ENCODE results near the gene ASXL1. TPM values are rescaled to one million over a fixed set of nuclear protein-coding genes. Genes with fewer than 3 reads are reported as not detected.

Gene ASXL1
- polyA plus RNA-seq, 3 donors: 1.8 to 47.1 (median 2.8) TPM

DNA sequence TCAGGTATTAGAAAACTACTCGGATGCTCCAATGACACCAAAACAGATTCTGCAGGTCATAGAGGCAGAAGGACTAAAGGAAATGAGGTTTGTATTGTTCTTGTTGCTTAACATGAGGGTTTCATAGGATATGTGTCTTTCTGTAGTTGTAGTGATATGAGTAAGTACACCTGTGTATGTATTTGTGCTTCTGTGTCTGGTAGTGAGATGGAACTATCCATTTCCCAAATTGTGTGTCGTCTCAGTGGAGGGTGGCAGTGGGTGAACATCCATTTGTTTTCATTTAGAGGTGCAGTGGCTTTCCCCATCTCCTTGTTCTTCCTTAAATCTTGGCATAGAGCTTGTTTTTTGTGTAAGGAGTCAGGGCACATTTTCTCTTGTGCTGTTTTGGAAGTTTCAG lies 8.2 kb downstream of the ASXL1 start:
- Histone ChIP-seq H3K79me2 (ENCODE audit: insufficient read depth, low read length) (peaks cover 98% of the 10 kb centered on the region), H2AFZ (ENCODE audit: insufficient read depth, low read depth, low read length, poor library complexity, severe bottlenecking) (no peak overlapping the region), H3K27me3 (ENCODE audit: control insufficient read depth in 2 of 2, insufficient read depth in 2 of 2, low read length in 2 of 2) (no peaks in the 10 kb centered on the region), H3K27ac (ENCODE audit: low read depth in 1 of 2, low read length in 2 of 2) (no peak overlapping the region), H3K4me3 (replicated peaks in 1 of 3; ENCODE audit: low read depth in 2 of 3, low read length in 3 of 3) (no peak overlapping the region), H3K9ac (ENCODE audit: insufficient read depth, low read length, poor library complexity, severe bottlenecking) (no peak overlapping the region), H4K20me1 (ENCODE audit: insufficient read depth, low read length) (peaks cover 70% of the 10 kb centered on the region), H3K4me2 (replicated peaks; ENCODE audit: extremely low read depth, low read length, poor library complexity, severe bottlenecking) (no peak overlapping the region), H3K36me3 (replicated peaks in 1 of 2; ENCODE audit: control insufficient read depth in 1 of 2, insufficient read depth in 2 of 2, low read length in 2 of 2) (peaks cover 24 to 47% of the 10 kb centered on the region in 2 donors), H3K4me1 (ENCODE audit: control insufficient read depth in 1 of 2, insufficient read depth in 2 of 2, low read length in 2 of 2) (no peaks in the 10 kb centered on the region), H3K9me3 (replicated peaks in 1 of 2; ENCODE audit: control insufficient read depth in 1 of 2, insufficient read depth in 1 of 2, low read length in 2 of 2) (no peaks in the 10 kb centered on the region)
- intact Hi-C loops (cut with micrococcal nuclease): loop anchor here in 1 of 2 donors (10.0 kb wide), 1 partner anchor 448 kb away; the partner anchor contains the start of gene MAPRE1
- no peaks in the 10 kb centered on the region for H3K9me3 Mint-ChIP-seq
- no peak overlapping the region for H3K4me3 Mint-ChIP-seq
- no peaks in the 10 kb centered on the region for H3K27me3 Mint-ChIP-seq (ENCODE audit: low read depth in 3 of 3)
- no peak overlapping the region for H3K27ac Mint-ChIP-seq
- TF ChIP-seq CTCF (IDR thresholded peaks at IDR 0.05): no peak
- H3K36me3 Mint-ChIP-seq: peaks cover 28 to 46% of the 10 kb centered on the region in 2 donors
- 100% methylated on average over 1 of the region's 2 CpGs for WGBS (ENCODE audit: insufficient coverage)
- DNase-seq: no peak
- H3K4me1 Mint-ChIP-seq: peaks cover 27% of the 10 kb centered on the region

- Histone ChIP-seq H4K20me1 (ENCODE audit: insufficient read depth, low read length) (peaks cover 50% of the 10 kb centered on the region), H3K27ac (ENCODE audit: low read depth in 1 of 2, low read length in 2 of 2) (no peak overlapping the region), H3K4me1 (ENCODE audit: control insufficient read depth in 1 of 2, insufficient read depth in 2 of 2, low read length in 2 of 2) (no peaks in the 10 kb centered on the region), H3K9ac (ENCODE audit: insufficient read depth, low read length, poor library complexity, severe bottlenecking) (no peak overlapping the region), H3K9me3 (replicated peaks in 1 of 2; ENCODE audit: control insufficient read depth in 1 of 2, insufficient read depth in 1 of 2, low read length in 2 of 2) (no peaks in the 10 kb centered on the region), H3K4me3 (replicated peaks in 1 of 3; ENCODE audit: low read depth in 2 of 3, low read length in 3 of 3) (no peak overlapping the region), H3K36me3 (replicated peaks in 1 of 2; ENCODE audit: control insufficient read depth in 1 of 2, insufficient read depth in 2 of 2, low read length in 2 of 2) (peaks cover 28 to 62% of the 10 kb centered on the region in 2 donors), H2AFZ (ENCODE audit: insufficient read depth, low read depth, low read length, poor library complexity, severe bottlenecking) (no peak overlapping the region), H3K79me2 (ENCODE audit: insufficient read depth, low read length) (peaks cover 89% of the 10 kb centered on the region), H3K4me2 (replicated peaks; ENCODE audit: extremely low read depth, low read length, poor library complexity, severe bottlenecking) (no peak overlapping the region), H3K27me3 (ENCODE audit: control insufficient read depth in 2 of 2, insufficient read depth in 2 of 2, low read length in 2 of 2) (no peaks in the 10 kb centered on the region)
- peaks cover 12% of the 10 kb centered on the region for H3K4me1 Mint-ChIP-seq
- no peak for DNase-seq
- intact Hi-C loops (cut with micrococcal nuclease): loop anchor here in 1 of 2 donors (10.0 kb wide), 1 partner anchor 446 kb away; the partner anchor contains the start of gene MAPRE1
- no peak for TF ChIP-seq CTCF (IDR thresholded peaks at IDR 0.05)
- no peak overlapping the region for H3K27ac Mint-ChIP-seq
- no peaks in the 10 kb centered on the region for H3K9me3 Mint-ChIP-seq
- peaks cover 34 to 52% of the 10 kb centered on the region in 2 donors for H3K36me3 Mint-ChIP-seq
- H3K27me3 Mint-ChIP-seq (ENCODE audit: low read depth in 3 of 3): no peaks in the 10 kb centered on the region
- H3K4me3 Mint-ChIP-seq: no peak overlapping the region
Observed at GRCh38 chr20:32368323-32368722, 10.2 kb downstream of the ASXL1 start.
